ENCODE results near the gene PDE2A. TPM values are rescaled to one million over a fixed set of nuclear protein-coding genes. Genes with fewer than 3 reads are reported as not detected.

Gene PDE2A
- total RNA-seq, 1 donor from 2014 or later: not detected

DNA sequence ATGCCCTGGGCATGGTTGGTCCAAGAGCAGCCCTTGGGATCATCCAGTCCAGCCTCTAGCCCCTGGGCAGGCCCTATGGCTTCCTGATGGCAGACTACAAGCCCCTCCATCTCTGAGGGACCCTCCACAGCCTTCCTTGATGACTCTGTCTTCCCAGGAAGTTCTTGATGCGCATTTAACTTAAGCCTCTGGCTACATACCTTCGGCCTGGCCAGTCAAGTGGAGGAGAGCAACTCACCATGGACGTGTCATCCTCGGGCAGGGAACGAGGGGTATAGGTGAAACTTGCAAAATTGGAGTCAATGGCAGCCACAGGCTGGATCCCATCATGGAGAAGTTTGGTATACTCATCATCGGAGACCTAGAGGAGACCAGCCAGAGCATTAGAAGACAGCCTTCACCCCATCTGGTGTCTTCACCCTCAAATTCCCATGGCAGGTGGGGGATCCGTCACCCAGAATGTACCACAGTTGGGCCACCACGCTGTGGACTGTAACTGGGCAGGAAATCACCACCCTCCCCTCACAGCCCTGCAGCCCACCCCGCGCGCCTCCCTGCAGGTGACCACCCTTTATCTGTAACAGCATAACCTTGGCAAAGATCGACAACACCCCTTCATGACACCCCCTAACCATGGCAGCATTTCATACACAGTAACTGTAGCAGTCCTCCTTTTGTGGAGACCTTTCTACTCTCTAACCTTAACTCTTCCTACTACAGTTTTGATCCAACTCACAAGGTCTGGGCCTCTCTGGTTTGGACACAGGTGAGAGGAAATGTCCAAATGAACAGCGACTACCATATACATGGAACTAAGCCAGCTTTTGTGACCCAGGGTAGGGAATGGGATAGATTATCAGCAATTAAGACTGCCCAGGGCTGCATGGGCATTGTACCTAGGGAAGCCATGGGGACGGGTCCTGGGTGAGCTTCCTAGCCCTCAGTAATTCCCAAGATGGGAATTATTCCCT lies 91.7 kb downstream of the PDE2A start:
- H3K4me3 Mint-ChIP-seq (ENCODE audit: unreplicated experiment): no peak overlapping the region
- peaks cover 3% of the 10 kb centered on the region for H3K4me1 Mint-ChIP-seq (ENCODE audit: unreplicated experiment)
- H3K27ac Mint-ChIP-seq (ENCODE audit: unreplicated experiment): no peak overlapping the region
- TF ChIP-seq, protein P1, sequence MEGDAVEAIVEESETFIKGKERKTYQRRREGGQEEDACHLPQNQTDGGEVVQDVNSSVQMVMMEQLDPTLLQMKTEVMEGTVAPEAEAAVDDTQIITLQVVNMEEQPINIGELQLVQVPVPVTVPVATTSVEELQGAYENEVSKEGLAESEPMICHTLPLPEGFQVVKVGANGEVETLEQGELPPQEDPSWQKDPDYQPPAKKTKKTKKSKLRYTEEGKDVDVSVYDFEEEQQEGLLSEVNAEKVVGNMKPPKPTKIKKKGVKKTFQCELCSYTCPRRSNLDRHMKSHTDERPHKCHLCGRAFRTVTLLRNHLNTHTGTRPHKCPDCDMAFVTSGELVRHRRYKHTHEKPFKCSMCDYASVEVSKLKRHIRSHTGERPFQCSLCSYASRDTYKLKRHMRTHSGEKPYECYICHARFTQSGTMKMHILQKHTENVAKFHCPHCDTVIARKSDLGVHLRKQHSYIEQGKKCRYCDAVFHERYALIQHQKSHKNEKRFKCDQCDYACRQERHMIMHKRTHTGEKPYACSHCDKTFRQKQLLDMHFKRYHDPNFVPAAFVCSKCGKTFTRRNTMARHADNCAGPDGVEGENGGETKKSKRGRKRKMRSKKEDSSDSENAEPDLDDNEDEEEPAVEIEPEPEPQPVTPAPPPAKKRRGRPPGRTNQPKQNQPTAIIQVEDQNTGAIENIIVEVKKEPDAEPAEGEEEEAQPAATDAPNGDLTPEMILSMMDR (IDR thresholded peaks at IDR 0.05): no peak
- no peaks in the 10 kb centered on the region for H3K9me3 Mint-ChIP-seq (ENCODE audit: unreplicated experiment)
- no peaks in the 10 kb centered on the region for H3K36me3 Mint-ChIP-seq (ENCODE audit: unreplicated experiment)
- H3K27me3 Mint-ChIP-seq (ENCODE audit: unreplicated experiment): peaks cover 48% of the 10 kb centered on the region
- no peak for DNase-seq (ENCODE audit: extremely low spot score, unreplicated experiment)

DNA sequence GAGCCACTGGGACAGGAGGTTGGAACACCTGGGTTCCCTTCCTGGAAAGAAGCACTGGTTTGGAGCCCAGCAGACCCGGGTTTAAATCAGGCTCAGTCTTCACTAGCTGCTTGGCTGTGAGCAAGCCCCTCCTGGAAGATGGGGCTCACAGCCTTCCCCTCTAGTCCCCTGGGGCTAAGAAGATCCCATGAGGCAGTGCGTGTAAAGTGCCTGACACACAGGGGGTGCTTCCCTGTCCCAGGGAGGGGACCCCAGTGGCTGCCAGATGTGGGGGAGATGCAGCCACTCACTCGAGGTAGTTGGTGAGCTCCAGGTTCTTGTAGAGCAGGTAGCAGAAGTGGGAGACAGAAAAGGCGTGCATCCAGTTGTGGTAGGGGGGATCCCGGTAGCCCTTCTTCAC lies 93.2 kb downstream of the PDE2A start:
- no peak for DNase-seq (ENCODE audit: extremely low spot score, unreplicated experiment)
- Mint-ChIP-seq H3K27ac (ENCODE audit: unreplicated experiment) (no peak overlapping the region), H3K9me3 (ENCODE audit: unreplicated experiment) (no peaks in the 10 kb centered on the region), H3K27me3 (ENCODE audit: unreplicated experiment) (peaks cover 35% of the 10 kb centered on the region), H3K4me3 (ENCODE audit: unreplicated experiment) (no peak overlapping the region), H3K36me3 (ENCODE audit: unreplicated experiment) (no peaks in the 10 kb centered on the region), H3K4me1 (ENCODE audit: unreplicated experiment) (peaks cover 3% of the 10 kb centered on the region)
- TF ChIP-seq, protein P1 (IDR thresholded peaks at IDR 0.05): no peak

DNA sequence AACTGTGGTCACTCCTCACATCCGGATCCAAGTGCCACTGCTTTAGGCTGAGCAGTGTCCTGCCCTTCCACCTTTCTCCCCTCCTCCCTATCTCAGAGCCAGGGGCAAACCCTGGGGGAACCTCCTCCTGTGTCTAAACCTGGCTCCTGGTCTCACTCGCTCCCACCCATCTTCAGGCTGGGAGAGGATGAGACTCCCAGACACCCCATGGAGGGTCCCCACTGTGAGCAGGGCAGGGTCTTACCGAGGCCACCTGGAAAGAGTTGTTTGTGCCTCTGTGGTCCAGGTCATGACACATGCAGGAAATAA lies 93.6 kb downstream of the PDE2A start:
- Mint-ChIP-seq H3K27ac (ENCODE audit: unreplicated experiment) (no peak overlapping the region), H3K36me3 (ENCODE audit: unreplicated experiment) (no peaks in the 10 kb centered on the region), H3K4me3 (ENCODE audit: unreplicated experiment) (no peak overlapping the region), H3K27me3 (ENCODE audit: unreplicated experiment) (peaks cover 31% of the 10 kb centered on the region), H3K9me3 (ENCODE audit: unreplicated experiment) (no peaks in the 10 kb centered on the region), H3K4me1 (ENCODE audit: unreplicated experiment) (peaks cover 3% of the 10 kb centered on the region)
- TF ChIP-seq, protein P1 (IDR thresholded peaks at IDR 0.05): no peak
- no peak for DNase-seq (ENCODE audit: extremely low spot score, unreplicated experiment)

DNA sequence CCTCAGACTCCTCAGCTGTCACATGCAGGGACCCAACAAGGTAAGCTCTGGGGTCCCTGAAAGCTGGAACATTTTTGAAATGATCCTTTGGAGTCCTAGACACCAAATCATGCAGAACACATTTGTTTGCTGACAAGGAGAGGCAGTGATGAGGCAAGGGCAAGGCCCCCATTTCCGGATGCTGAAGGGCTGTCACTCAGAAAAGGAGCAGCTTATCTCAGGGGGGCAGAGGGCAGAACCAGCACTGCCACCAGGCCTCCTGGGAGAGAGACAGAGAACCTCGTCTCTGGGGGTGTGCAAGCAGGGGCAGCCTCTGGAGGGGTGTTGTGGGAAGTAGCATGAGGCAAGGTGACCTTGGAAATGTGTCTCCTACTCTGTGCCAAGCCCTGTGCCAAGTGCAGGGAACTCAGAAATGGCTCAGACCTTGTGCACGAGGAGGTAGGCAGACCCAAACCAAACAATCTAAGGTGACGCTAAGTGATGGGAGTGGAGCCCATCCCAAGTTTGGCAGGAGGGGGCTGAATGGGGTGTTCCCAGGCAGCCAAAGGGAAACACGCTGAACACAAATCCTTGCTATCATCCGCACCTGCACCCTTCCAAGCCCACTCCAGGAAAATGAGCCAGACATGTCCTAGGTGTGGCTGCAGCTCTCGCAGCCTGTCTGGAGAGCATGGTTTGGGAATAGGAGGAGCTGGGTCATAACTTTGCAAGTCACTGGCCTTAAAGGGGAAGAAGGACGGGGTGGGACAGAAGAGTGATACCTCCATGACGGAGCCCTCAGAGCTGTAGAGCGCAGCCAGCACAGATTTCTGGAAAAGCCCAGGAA lies 94.2 kb downstream of the PDE2A start:
- Mint-ChIP-seq H3K27me3 (ENCODE audit: unreplicated experiment) (peaks cover 29% of the 10 kb centered on the region), H3K4me1 (ENCODE audit: unreplicated experiment) (peaks cover 3% of the 10 kb centered on the region), H3K4me3 (ENCODE audit: unreplicated experiment) (no peak overlapping the region), H3K27ac (ENCODE audit: unreplicated experiment) (no peak overlapping the region), H3K9me3 (ENCODE audit: unreplicated experiment) (no peaks in the 10 kb centered on the region), H3K36me3 (ENCODE audit: unreplicated experiment) (no peaks in the 10 kb centered on the region)
- TF ChIP-seq, protein P1 (IDR thresholded peaks at IDR 0.05): no peak
- DNase-seq (ENCODE audit: extremely low spot score, unreplicated experiment): no peak
